Colonic mucosa (tissue), 4 donors: ENCODE measurements around the gene OR2A12. TPM values are rescaled to one million over a fixed set of nuclear protein-coding genes. Genes with fewer than 3 reads are reported as not detected.
"Not testable (repeated sequence)": the region's sequence is repeated elsewhere in the genome, so short reads cannot be mapped to it uniquely, and the experiment has no call there.

Experiments used
- DNase-seq: peaks from one replicate; pipeline ENCODE4 v3.0.0-alpha.2; 2020
- H3K27ac ChIP-seq: fragments of 200-600 bp; one replicate; pipeline ENCODE4 v1.8.0; 2021
- H3K27me3 ChIP-seq: fragments of 200-600 bp; one replicate; pipeline ENCODE4 v1.8.0; 2021
- H3K36me3 ChIP-seq: fragments of 200-600 bp; one replicate; pipeline ENCODE4 v1.8.0; 2021
- H3K4me1 ChIP-seq: fragments of 200-600 bp; one replicate; pipeline ENCODE4 v1.8.0; 2021; ENCODE audit warnings: mild to moderate bottlenecking
- H3K4me3 ChIP-seq: fragments of 200-600 bp; one replicate; pipeline ENCODE4 v1.8.0; 2021
- H3K9ac ChIP-seq, 2 donors: one replicate each; pipeline ENCODE4 v1.7.0; 2013; ENCODE audit warnings: control low read depth in 2 of 2, low read depth in 2 of 2, low read length in 2 of 2
- H3K9me3 ChIP-seq: fragments of 200-600 bp; one replicate; pipeline ENCODE4 v1.8.0; 2021
- intact Hi-C: fragments of 100-400 bp; cut with DNase I; formaldehyde crosslinking; loops from one replicate; pipeline ENCODE4 v1.14.1; 2022
- total RNA-seq, 2 donors: library from RNA; stranded (reverse); fragmentation: NEBNext Ultra II Directional in 1 of 2; extraction: Animal tissue kit (Norgen Biotek cat#: 25700) in 1 of 2; gene quantifications; one replicate each; pipeline ENCODE4 v1.2.1, GENCODE V29; 2021
- TF ChIP-seq, protein P1 (sequence below): fragments of 200-600 bp; IDR thresholded peaks from one replicate; pipeline ENCODE4 v1.8.0; 2022; ENCODE audit warnings: antibody characterized with exemption, mild to moderate bottlenecking
- donor health status: healthy.
- donor health status: DM: no; HTN: no; CAD: no.
- donor health status: DM: no; HTN: no; CAD: no.

Gene OR2A12
- total RNA-seq, 2 donors from 2014 or later: not detected

DNA sequence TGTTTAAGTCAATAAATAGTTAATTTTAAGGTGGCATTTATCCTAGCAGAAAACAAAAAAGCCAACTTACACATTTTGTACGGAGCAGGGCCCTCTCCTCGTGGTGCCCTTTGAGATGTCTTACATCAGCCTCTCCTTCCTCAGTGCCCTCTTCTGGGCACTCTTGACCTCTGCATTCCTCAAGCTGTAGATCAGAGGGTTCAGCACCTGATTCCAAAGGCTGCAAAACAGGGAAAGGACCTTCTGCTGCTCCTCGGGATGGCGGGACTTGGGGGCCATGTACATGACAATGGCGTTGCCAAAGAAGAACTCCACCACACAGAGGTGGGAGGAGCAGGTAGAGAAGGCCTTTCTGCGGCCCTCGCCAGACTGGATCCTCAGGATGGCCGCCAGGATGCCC lies 32.3 kb downstream of the OR2A12 start:
- DNase-seq: no peak
- H3K9me3 ChIP-seq: no peaks in the 10 kb centered on the region
- no peak overlapping the region for H3K27ac ChIP-seq
- no peak overlapping the region for H3K4me3 ChIP-seq
- no peaks in the 10 kb centered on the region for H3K36me3 ChIP-seq
- H3K4me1 ChIP-seq: no peaks in the 10 kb centered on the region
- intact Hi-C loops: no loop called here
- no peak overlapping the region for H3K9ac ChIP-seq
- no peaks in the 10 kb centered on the region for H3K27me3 ChIP-seq
- TF ChIP-seq, protein P1, sequence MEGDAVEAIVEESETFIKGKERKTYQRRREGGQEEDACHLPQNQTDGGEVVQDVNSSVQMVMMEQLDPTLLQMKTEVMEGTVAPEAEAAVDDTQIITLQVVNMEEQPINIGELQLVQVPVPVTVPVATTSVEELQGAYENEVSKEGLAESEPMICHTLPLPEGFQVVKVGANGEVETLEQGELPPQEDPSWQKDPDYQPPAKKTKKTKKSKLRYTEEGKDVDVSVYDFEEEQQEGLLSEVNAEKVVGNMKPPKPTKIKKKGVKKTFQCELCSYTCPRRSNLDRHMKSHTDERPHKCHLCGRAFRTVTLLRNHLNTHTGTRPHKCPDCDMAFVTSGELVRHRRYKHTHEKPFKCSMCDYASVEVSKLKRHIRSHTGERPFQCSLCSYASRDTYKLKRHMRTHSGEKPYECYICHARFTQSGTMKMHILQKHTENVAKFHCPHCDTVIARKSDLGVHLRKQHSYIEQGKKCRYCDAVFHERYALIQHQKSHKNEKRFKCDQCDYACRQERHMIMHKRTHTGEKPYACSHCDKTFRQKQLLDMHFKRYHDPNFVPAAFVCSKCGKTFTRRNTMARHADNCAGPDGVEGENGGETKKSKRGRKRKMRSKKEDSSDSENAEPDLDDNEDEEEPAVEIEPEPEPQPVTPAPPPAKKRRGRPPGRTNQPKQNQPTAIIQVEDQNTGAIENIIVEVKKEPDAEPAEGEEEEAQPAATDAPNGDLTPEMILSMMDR: no peak

DNA sequence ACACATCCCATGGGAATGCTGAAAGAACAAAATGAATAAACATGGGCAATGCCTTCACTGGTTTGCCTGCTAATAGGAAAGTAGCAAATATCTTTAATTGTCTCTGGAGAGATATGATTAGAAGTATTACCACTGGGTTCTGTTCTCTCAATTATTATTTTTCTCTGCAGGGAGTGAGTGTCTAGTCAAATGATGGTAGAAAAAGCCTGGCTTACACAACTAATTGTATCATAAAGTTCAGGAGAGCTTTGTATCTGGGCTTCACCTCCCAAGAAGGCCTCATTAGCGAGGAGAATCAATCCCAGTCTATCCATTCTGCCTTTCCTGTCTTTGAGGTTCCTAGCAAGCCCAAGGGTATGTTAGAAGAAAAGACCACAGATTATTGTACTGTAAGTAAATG lies 36.8 kb downstream of the OR2A12 start, which contains the start of gene OR2A14:
OR2A14 (plus strand) TSS at position 301 of the 400 bp plus-strand sequence. CDS start 5,937 bp downstream, outside the sequence.
- no peaks in the 10 kb centered on the region for H3K36me3 ChIP-seq
- intact Hi-C loops: loop anchor here (5.0 kb wide), 1 partner anchor 391 kb away; no protein-coding TSS in a partner anchor
- no peak within 1 kb of the TSS for H3K27ac ChIP-seq
- no peak within 1 kb of the TSS for H3K9ac ChIP-seq
- TF ChIP-seq, protein P1: no peak
- H3K4me1 ChIP-seq: no peaks in the 10 kb centered on the region
- H3K9me3 ChIP-seq: no peaks in the 10 kb centered on the region
- H3K27me3 ChIP-seq: no peaks in the 10 kb centered on the region
- no peak within 1 kb of the TSS for H3K4me3 ChIP-seq
- DNase-seq: no peak

DNA sequence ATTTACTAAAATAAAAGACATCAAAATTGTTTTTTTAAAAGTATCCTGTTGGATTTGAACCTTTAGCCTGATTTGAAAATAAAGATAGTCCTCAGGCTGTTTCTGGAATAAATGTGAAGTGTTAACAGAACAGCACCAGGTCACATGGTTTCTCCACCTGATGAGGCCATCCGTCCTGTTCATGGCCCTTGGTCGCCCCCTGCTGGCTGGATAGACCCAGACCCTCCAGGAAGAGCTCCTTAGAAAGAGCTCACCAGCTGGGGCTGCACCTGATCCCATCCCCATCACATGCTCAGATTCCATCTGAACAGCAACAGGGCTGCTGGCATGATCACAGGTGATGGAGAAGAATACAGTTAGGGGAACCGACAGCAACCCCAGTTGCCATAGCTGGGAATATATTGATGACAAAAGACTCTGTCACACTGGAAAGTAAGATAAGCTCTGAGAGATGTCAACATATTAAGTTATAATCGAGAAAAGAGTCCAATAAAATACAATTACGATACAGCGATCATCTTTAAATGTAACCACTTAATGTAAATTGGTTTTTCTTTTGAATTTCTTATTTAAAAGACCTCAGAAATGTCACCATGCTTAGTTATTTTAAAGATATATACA lies 41.7 kb downstream of the OR2A12 start:
- Histone ChIP-seq H3K4me3 (no peak overlapping the region), H3K27ac (no peak overlapping the region), H3K27me3 (no peaks in the 10 kb centered on the region), H3K4me1 (no peaks in the 10 kb centered on the region), H3K9ac (no peak overlapping the region), H3K36me3 (no peaks in the 10 kb centered on the region), H3K9me3 (no peaks in the 10 kb centered on the region)
- peak; percentile 92 for DNase-seq
- TF ChIP-seq, protein P1: peak; percentile 86
- intact Hi-C loops: no loop called here

DNA sequence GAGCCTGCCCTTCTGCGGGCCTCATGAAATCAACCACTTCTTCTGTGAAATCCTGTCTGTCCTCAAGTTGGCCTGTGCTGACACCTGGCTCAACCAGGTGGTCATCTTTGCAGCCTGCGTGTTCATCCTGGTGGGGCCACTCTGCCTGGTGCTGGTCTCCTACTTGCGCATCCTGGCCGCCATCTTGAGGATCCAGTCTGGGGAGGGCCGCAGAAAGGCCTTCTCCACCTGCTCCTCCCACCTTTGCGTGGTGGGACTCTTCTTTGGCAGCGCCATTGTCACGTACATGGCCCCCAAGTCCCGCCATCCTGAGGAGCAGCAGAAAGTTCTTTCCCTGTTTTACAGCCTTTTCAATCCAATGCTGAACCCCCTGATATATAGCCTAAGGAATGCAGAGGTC lies 43.5 kb downstream of the OR2A12 start:
- DNase-seq, H3K9me3 ChIP-seq, H3K9ac ChIP-seq, H3K4me3 ChIP-seq, H3K27ac ChIP-seq, H3K27me3 ChIP-seq, H3K4me1 ChIP-seq, H3K36me3 ChIP-seq, intact Hi-C loops: not testable (repeated sequence)

DNA sequence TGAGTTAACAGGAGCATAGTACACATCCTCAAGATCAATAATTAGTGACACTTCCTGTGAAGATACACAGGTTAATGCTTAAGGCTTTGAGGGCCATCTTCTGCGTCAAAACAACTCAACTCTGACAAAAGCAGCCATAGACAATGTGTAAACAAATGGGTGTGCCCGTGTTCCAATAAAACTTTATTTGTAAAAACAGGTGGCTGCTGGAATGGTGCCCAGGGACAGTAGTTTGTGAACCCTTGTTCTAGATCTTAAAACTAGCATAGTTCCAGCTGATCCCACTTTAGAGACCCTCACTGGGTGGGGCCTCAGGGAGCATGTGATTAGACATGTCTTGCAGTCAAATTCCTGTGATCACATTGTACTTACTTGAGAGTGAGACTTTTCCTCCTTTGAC lies 44.7 kb downstream of the OR2A12 start:
- intact Hi-C loops: no loop called here
- H3K9ac ChIP-seq: no peak overlapping the region

DNA sequence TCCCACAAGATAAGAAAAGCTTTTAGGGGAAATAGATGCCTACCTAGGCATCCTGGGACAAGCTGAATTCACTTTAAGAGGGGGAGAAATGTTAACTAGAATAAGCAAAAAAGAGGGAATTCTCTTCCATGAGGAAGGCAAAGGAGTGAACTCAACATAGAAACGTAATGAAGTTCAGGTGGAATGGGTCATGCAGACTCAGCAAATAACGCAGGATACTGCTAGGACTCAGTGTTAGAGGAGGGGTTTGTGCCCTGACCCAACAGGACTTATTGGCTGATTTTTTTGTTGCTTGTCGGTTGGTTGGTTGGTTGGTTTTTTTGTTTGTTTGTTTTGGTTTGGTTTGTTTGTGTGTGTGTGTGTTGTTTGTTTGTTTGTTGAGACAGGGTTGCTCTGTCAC lies 46.2 kb downstream of the OR2A12 start:
- TF ChIP-seq, protein P1: no peak
- no peaks in the 10 kb centered on the region for H3K4me1 ChIP-seq
- H3K27me3 ChIP-seq: no peaks in the 10 kb centered on the region
- H3K4me3 ChIP-seq: no peak overlapping the region
- H3K9me3 ChIP-seq: no peaks in the 10 kb centered on the region
- H3K27ac ChIP-seq: no peak overlapping the region
- intact Hi-C loops: no loop called here
- H3K9ac ChIP-seq: no peak overlapping the region
- DNase-seq: no peak
- H3K36me3 ChIP-seq: no peaks in the 10 kb centered on the region

More for the DNA sequence above, 44.7 kb downstream of the OR2A12 start:
- Histone ChIP-seq H3K27ac (no peak overlapping the region), H3K36me3 (no peaks in the 10 kb centered on the region), H3K4me1 (no peaks in the 10 kb centered on the region), H3K9me3 (no peaks in the 10 kb centered on the region), H3K4me3 (no peak overlapping the region), H3K27me3 (no peaks in the 10 kb centered on the region)
- TF ChIP-seq, protein P1: no peak
- no peak for DNase-seq
